ENCODE data around the gene APBB1IP.
A peak's percentile ranks its signal among the peaks of the same experiment; 100 is the strongest.

The APBB1IP gene

DNA sequence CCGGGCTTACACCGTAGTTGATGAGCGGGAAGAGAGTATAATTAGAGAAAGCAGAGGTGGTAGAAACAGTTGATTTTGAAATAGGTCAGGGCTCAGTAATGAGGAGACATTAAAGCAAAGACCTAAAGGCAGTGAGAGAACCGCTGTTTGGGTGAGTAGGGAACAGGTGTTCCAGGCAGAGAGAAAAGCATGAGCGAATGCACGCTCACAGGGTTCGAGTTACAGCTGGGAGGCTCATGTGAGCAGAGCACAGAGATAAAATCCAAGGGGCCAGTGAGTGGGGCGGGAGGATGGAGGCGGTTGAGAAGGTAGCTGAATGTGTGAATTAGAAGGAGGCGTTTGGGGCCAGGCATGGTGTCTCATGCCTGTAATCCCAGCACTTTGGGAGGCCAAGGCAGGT, 39.9 kb downstream of the APBB1IP start:
- Histone ChIP-seq H3F3A (ENCODE audit: low read depth) (peaks cover 3% of the 10 kb centered on the region), H3K9ac (ENCODE audit: low read depth, low read length, poor library complexity, severe bottlenecking) (no peak overlapping the region), H2AFZ (ENCODE audit: low read length) (no peak overlapping the region), H3K9me3 (ENCODE audit: insufficient read depth, low read depth, low read length) (no peaks in the 10 kb centered on the region), H4K20me1 (ENCODE audit: insufficient read depth, low read length, poor library complexity, severe bottlenecking) (no peaks in the 10 kb centered on the region), H3K4me1 (ENCODE audit: insufficient read depth, low read length, poor library complexity, severe bottlenecking) (peaks cover 44% of the 10 kb centered on the region), H3K4me3 (ENCODE audit: low read length, poor library complexity, severe bottlenecking) (no peak overlapping the region), H3K9me2 (replicated peaks; ENCODE audit: low read depth, low read length) (no peaks in the 10 kb centered on the region), H3K4me2 (ENCODE audit: low read depth, low read length, poor library complexity, severe bottlenecking) (peak overlapping the region; percentile 23), H3K36me3 (ENCODE audit: insufficient read depth, low read length) (no peaks in the 10 kb centered on the region), H3K27me3 (ENCODE audit: insufficient read depth, low read length, poor library complexity, severe bottlenecking) (no peaks in the 10 kb centered on the region), H3K79me2 (ENCODE audit: insufficient read depth, low read length) (peaks cover 8% of the 10 kb centered on the region)
- no peak for TF ChIP-seq EZH2phosphoT487 (IDR thresholded peaks at IDR 0.05; ENCODE audit: borderline replicate concordance)
- TF ChIP-seq, protein P1, sequence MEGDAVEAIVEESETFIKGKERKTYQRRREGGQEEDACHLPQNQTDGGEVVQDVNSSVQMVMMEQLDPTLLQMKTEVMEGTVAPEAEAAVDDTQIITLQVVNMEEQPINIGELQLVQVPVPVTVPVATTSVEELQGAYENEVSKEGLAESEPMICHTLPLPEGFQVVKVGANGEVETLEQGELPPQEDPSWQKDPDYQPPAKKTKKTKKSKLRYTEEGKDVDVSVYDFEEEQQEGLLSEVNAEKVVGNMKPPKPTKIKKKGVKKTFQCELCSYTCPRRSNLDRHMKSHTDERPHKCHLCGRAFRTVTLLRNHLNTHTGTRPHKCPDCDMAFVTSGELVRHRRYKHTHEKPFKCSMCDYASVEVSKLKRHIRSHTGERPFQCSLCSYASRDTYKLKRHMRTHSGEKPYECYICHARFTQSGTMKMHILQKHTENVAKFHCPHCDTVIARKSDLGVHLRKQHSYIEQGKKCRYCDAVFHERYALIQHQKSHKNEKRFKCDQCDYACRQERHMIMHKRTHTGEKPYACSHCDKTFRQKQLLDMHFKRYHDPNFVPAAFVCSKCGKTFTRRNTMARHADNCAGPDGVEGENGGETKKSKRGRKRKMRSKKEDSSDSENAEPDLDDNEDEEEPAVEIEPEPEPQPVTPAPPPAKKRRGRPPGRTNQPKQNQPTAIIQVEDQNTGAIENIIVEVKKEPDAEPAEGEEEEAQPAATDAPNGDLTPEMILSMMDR (conservative IDR thresholded peaks at IDR 0.05; ENCODE audit: low read length), result no peak

DNA sequence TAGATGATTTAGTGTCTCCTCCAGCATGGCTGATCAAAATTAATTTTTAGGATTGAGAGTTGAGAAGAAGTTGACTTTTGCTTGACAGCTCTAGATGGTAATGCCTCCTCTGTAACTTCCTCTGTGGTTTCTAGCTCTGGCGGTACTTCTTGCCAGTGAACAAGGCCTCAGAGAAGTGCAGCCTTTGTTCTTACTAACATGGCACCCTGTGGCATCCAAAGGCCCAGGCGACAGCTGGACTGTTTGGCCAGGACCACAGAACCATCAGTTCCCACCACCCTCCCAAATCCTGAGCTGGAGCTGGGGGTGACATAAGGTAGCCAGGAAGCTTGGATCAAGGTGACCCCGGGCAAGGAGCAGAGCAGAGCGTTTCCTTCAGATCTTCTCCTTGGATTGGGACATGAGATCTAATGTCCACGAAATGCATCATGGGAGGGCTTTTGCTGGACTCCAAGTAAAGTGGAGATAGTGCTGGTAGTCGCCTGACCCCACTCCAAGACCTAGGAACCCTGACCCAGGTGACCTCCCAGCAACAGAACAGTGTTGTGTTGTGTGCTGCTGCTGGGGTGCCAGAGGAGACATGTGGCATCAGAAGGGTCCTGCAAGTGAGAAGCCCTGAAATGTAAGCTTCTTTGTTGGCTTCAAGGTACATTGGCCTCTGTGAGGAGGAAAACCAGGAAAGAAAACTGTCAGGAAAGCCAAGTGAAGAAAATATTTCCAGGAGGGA, 41.8 kb downstream of the APBB1IP start:
- H3K27me3 ChIP-seq (ENCODE audit: insufficient read depth, low read length, poor library complexity, severe bottlenecking), result no peaks in the 10 kb centered on the region
- H3K4me1 ChIP-seq (ENCODE audit: insufficient read depth, low read length, poor library complexity, severe bottlenecking), result peaks cover 52% of the 10 kb centered on the region
- H3K4me2 ChIP-seq (ENCODE audit: low read depth, low read length, poor library complexity, severe bottlenecking), result peak overlapping the region; percentile 65
- TF ChIP-seq EZH2phosphoT487 (IDR thresholded peaks at IDR 0.05; ENCODE audit: borderline replicate concordance), result no peak
- TF ChIP-seq, protein P1 (conservative IDR thresholded peaks at IDR 0.05; ENCODE audit: low read length), result no peak
- no peaks in the 10 kb centered on the region for H3K36me3 ChIP-seq (ENCODE audit: insufficient read depth, low read length)
- no peaks in the 10 kb centered on the region for H3K9me2 ChIP-seq (replicated peaks; ENCODE audit: low read depth, low read length)
- H2AFZ ChIP-seq (ENCODE audit: low read length), result peak overlapping the region; percentile 18
- peak overlapping the region; percentile 39 for H3K4me3 ChIP-seq (ENCODE audit: low read length, poor library complexity, severe bottlenecking)
- H3F3A ChIP-seq (ENCODE audit: low read depth), result peaks cover 3% of the 10 kb centered on the region
- H3K9me3 ChIP-seq (ENCODE audit: insufficient read depth, low read depth, low read length), result no peaks in the 10 kb centered on the region
- peak overlapping the region; percentile 57 for H3K9ac ChIP-seq (ENCODE audit: low read depth, low read length, poor library complexity, severe bottlenecking)
- no peaks in the 10 kb centered on the region for H4K20me1 ChIP-seq (ENCODE audit: insufficient read depth, low read length, poor library complexity, severe bottlenecking)
- H3K79me2 ChIP-seq (ENCODE audit: insufficient read depth, low read length), result peaks cover 15% of the 10 kb centered on the region

DNA sequence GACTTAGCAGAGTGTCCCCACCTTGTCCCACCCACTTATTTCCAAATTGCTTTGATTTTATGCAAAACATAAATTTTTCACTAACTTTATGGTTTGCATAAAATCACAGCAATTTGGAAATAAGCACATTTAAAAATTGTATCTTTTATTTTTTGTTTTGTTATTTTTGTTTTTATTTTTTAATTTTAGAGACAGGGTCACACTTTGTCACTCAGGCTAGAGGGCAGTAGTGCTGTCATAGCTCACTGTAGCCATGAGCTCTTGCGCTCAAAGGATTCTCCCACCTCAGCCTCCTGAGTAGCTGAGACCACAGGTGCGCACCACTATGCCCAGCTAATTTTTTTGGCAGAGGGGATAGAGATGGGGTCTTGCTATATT, 43.2 kb downstream of the APBB1IP start:
- H3K4me3 ChIP-seq (ENCODE audit: low read length, poor library complexity, severe bottlenecking), result peak overlapping the region; percentile 66
- peaks cover 15% of the 10 kb centered on the region for H3K79me2 ChIP-seq (ENCODE audit: insufficient read depth, low read length)

More for the DNA sequence above, 43.2 kb downstream of the APBB1IP start:
- Histone ChIP-seq H4K20me1 (ENCODE audit: insufficient read depth, low read length, poor library complexity, severe bottlenecking) (no peaks in the 10 kb centered on the region), H3K36me3 (ENCODE audit: insufficient read depth, low read length) (no peaks in the 10 kb centered on the region), H3K9me3 (ENCODE audit: insufficient read depth, low read depth, low read length) (no peaks in the 10 kb centered on the region), H3K4me1 (ENCODE audit: insufficient read depth, low read length, poor library complexity, severe bottlenecking) (peaks cover 52% of the 10 kb centered on the region), H3F3A (ENCODE audit: low read depth) (peaks cover 3% of the 10 kb centered on the region), H3K4me2 (ENCODE audit: low read depth, low read length, poor library complexity, severe bottlenecking) (peak overlapping the region; percentile 65), H3K9me2 (replicated peaks; ENCODE audit: low read depth, low read length) (no peaks in the 10 kb centered on the region), H3K27me3 (ENCODE audit: insufficient read depth, low read length, poor library complexity, severe bottlenecking) (no peaks in the 10 kb centered on the region), H3K9ac (ENCODE audit: low read depth, low read length, poor library complexity, severe bottlenecking) (peak overlapping the region; percentile 57), H2AFZ (ENCODE audit: low read length) (no peak overlapping the region)
- no peak for TF ChIP-seq EZH2phosphoT487 (IDR thresholded peaks at IDR 0.05; ENCODE audit: borderline replicate concordance)
- TF ChIP-seq, protein P1 (conservative IDR thresholded peaks at IDR 0.05; ENCODE audit: low read length), result peak; percentile 30; the same call in 1 of the 2 replicates

Data from Loucy (cell line).